Lower lobe of right lung (tissue), 2 donors: ENCODE results near the gene CLPTM1L. TPM values are rescaled to one million over a fixed set of nuclear protein-coding genes. Genes with fewer than 3 reads are reported as not detected.
A peak's percentile ranks its signal among the peaks of the same experiment; 100 is the strongest.
"Not testable (repeated sequence)": the region's sequence is repeated elsewhere in the genome, so short reads cannot be mapped to it uniquely, and the experiment has no call there.

Source experiments
- ATAC-seq, 2 donors: fragments of 200-7000 bp; cut with Tn5 transposase; one replicate each; pipeline ENCODE4 v1.9.1; 2020 to 2022; ENCODE audit warnings: mild to moderate bottlenecking in 2 of 2, moderate library complexity in 2 of 2
- DNase-seq: peaks from one replicate; pipeline ENCODE4 v3.0.0-alpha.2; 2020
- H3K27ac ChIP-seq: fragments of 200-600 bp; one replicate; pipeline ENCODE4 v1.8.0; 2022
- H3K27me3 ChIP-seq: fragments of 200-600 bp; one replicate; pipeline ENCODE4 v1.8.0; 2022; ENCODE audit warnings: low read depth
- H3K36me3 ChIP-seq: fragments of 200-600 bp; one replicate; pipeline ENCODE4 v1.8.0; 2022; ENCODE audit warnings: mild to moderate bottlenecking
- H3K4me1 ChIP-seq: fragments of 200-600 bp; one replicate; pipeline ENCODE4 v1.8.0; 2022
- H3K4me3 ChIP-seq: fragments of 200-600 bp; one replicate; pipeline ENCODE4 v1.8.0; 2022; ENCODE audit warnings: mild to moderate bottlenecking
- H3K9me3 ChIP-seq: fragments of 200-600 bp; one replicate; pipeline ENCODE4 v1.8.0; 2022
- CTCF ChIP-seq: fragments of 200-600 bp; IDR thresholded peaks from one replicate; pipeline ENCODE4 v1.8.0; 2022; ENCODE audit warnings: antibody characterized with exemption, mild to moderate bottlenecking
- intact Hi-C: fragments of 100-400 bp; cut with DNase I; formaldehyde crosslinking; loops from one replicate; pipeline ENCODE4 v1.11.0; 2022
- total RNA-seq: library from RNA; stranded (reverse); fragmentation: NEBNext Ultra II Directional; extraction: Animal tissue kit (Norgen Biotek cat#: 25700); gene quantifications from one replicate; pipeline ENCODE4 v1.2.1, GENCODE V29; 2021
- donor health status: DM: no; HTN: yes; CAD: no; lungs with severe emphysema.

The CLPTM1L gene
- total RNA-seq, 1 donor from 2014 or later = 135 TPM

- H3K27ac ChIP-seq = peak overlapping the region; percentile 62
- intact Hi-C loops = no loop called here
- H3K36me3 ChIP-seq = peaks cover 61% of the 10 kb centered on the region
- H3K4me3 ChIP-seq = no peak overlapping the region
- peaks cover 19% of the 10 kb centered on the region for H3K4me1 ChIP-seq
- no peak for TF ChIP-seq CTCF
- ATAC-seq (peak; percentile 14 to 54), DNase-seq (no peak)
- H3K27me3 ChIP-seq = no peaks in the 10 kb centered on the region
- no peaks in the 10 kb centered on the region for H3K9me3 ChIP-seq
Observed at GRCh38 chr5:1330847-1331831, 13.8 kb downstream of the CLPTM1L start.

GRCh38 chr5:1330146-1330846 is 14.6 kb downstream of the CLPTM1L start:
- peak overlapping the region; percentile 62 for H3K27ac ChIP-seq
- peak; percentile 82 for DNase-seq

DNA sequence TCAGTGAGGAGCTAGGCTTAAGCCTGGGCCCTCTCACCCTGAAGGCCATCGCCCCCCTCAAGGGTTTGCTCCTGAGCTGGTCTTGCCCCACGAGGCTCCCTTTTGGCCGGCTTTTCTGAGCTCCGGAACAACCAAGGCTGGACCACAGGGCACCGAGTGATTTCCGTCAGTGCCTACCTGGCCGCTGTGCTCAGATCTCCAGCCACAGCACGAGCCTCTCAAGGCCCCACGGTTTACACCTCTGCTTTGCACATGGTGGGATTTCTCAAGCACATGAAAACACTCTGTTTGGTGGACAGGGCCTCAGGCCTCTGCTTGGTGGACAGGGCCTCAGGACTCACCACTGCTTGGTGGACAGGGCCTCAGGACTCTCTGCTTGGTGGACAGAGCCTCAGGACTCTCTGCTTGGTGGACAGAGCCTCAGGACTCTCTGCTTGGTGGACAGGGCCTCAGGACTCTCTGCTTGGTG is 15.8 kb downstream of the CLPTM1L start:
- Histone ChIP-seq H3K9me3 (no peaks in the 10 kb centered on the region), H3K4me1 (peaks cover 19% of the 10 kb centered on the region), H3K4me3 (no peak overlapping the region), H3K27ac (peak overlapping the region; percentile 18), H3K36me3 (peaks cover 61% of the 10 kb centered on the region), H3K27me3 (no peaks in the 10 kb centered on the region)
- intact Hi-C loops = no loop called here
- no peak for TF ChIP-seq CTCF
- DNase-seq (no peak), ATAC-seq (no peak)

More at GRCh38 chr5:1330146-1330846, 14.6 kb downstream of the CLPTM1L start:
- ATAC-seq = peak; percentile 92 to 94
- intact Hi-C loops = no loop called here
- H3K4me1 ChIP-seq = peaks cover 19% of the 10 kb centered on the region
- H3K9me3 ChIP-seq = no peaks in the 10 kb centered on the region
- H3K4me3 ChIP-seq = no peak overlapping the region
- H3K27me3 ChIP-seq = no peaks in the 10 kb centered on the region
- TF ChIP-seq CTCF = no peak
- peaks cover 61% of the 10 kb centered on the region for H3K36me3 ChIP-seq

DNA sequence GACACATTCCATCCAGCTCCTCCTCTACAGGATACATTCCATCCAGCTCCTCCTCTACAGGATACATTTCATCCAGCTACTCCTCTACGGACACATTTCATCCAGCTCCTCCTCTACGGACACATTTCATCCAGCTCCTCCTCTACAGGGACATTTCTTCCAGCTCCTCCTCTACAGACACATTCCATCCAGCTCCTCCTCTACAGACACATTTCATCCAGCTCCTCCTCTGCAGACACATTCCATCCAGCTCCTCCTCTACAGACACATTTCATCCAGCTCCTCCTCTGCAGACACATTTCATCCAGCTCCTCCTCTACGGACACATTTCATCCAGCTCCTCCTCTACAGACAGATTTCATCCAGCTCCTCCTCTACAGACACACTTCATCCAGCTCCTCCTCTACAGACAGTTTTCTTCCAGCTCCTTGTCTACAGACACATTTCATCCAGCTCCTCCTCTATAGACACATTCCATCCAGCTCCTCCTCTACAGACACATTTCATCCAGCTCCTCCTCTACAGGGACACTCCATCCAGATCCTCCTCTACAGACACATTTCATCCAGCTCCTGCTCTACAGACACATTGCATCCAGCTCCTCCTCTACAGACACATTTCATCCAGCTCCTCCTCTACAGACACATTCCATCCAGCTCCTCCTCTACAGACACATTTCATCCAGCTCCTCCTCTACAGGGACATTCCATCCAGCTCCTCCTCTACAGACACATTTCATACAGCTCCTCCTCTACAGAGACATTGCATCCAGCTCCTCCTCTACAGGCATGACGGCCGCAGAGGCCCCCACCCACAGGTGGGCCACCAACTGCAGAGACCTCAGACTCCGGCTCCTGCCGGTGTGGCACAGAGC is 16.4 kb downstream of the CLPTM1L start:
- Histone ChIP-seq H3K27ac (peak overlapping the region; percentile 18), H3K36me3 (peaks cover 62% of the 10 kb centered on the region), H3K4me1 (peaks cover 19% of the 10 kb centered on the region)
- DNase-seq, H3K9me3 ChIP-seq, H3K4me3 ChIP-seq, H3K27me3 ChIP-seq, ATAC-seq, intact Hi-C loops: not testable (repeated sequence)

GRCh38 chr5:1326901-1327756 is 17.8 kb downstream of the CLPTM1L start:
- H3K27me3 ChIP-seq, H3K27ac ChIP-seq, H3K9me3 ChIP-seq, intact Hi-C loops, DNase-seq, H3K4me3 ChIP-seq, ATAC-seq: not testable (repeated sequence)
- peaks cover 15% of the 10 kb centered on the region for H3K4me1 ChIP-seq
- peaks cover 66% of the 10 kb centered on the region for H3K36me3 ChIP-seq

GRCh38 chr5:1326532-1326875 is 18.4 kb downstream of the CLPTM1L start:
- intact Hi-C loops, H3K9me3 ChIP-seq, ATAC-seq, H3K27ac ChIP-seq, H3K4me3 ChIP-seq, DNase-seq, H3K27me3 ChIP-seq: not testable (repeated sequence)
- H3K4me1 ChIP-seq = peaks cover 10% of the 10 kb centered on the region
- peaks cover 66% of the 10 kb centered on the region for H3K36me3 ChIP-seq
